GM12878 (cell line): Measurements from ENCODE around the gene NPAS3. TPM values are rescaled to one million over a fixed set of nuclear protein-coding genes. Genes with fewer than 3 reads are reported as not detected.

Source experiments
- ATAC-seq: fragments of 200-7000 bp; cut with Tn5 transposase; 3 replicates; pipeline ENCODE4 v1.9.1; 2020; ENCODE audit warnings: mild to moderate bottlenecking, moderate library complexity
- BruUV-seq: library from RNA; stranded (reverse); fragments of 400-500 nt; replicated peaks from 2 replicates; lab custom pipeline; 2021; lab: Mats Ljungman, UMichigan
- CTCF ChIA-PET: fragments of 300-600 bp; sonication (Branson Sonifier 250); formaldehyde crosslinking; extraction: SDS; loops from one replicate; lab custom pipeline; 2021; ENCODE audit warnings: inconsistent platforms; lab: Yijun Ruan, JAX
- POLR2A ChIA-PET: fragments of 350-600 bp; formaldehyde crosslinking; extraction: SDS; loops from one replicate; lab custom pipeline; 2021; ENCODE audit warnings: inconsistent platforms; lab: Charles Lee
- RAD21 ChIA-PET: fragments of 300-600 bp; sonication (Branson Sonifier 250); formaldehyde crosslinking; loops from one replicate; lab custom pipeline; 2023; ENCODE audit warnings: antibody characterized with exemption; ENCODE audit not compliant: unreplicated experiment; lab: Charles Lee
- SMC1A ChIA-PET: fragments of 300-600 bp; sonication (Branson Sonifier 250); formaldehyde crosslinking; loops from one replicate; lab custom pipeline; 2023; ENCODE audit not compliant: unreplicated experiment, uncharacterized antibody; lab: Charles Lee
- DNase-seq: peaks from one replicate; pipeline ENCODE4 v3.0.0-alpha.2; 2011; ENCODE audit warnings: low read depth, low spot score
- FAIRE-seq: peaks from 3 replicates; lab custom pipeline; 2011; peaks lifted over from hg19 to GRCh38; lab: Jason Lieb, UNC
- H2AFZ ChIP-seq: 2 replicates; pipeline ENCODE4 v1.6.0; 2011; ENCODE audit warnings: low read depth, low read length, control low read depth; ENCODE audit not compliant: control insufficient read depth
- H3K27ac ChIP-seq: 2 replicates; pipeline ENCODE4 v1.5.1; 2011; ENCODE audit warnings: control low read depth; ENCODE audit not compliant: control insufficient read depth, insufficient read depth
- H3K27me3 ChIP-seq, 2 experiments: replicated peaks in 1 of 2; 2 replicates each; pipeline versions ENCODE4 v1.6.0 to v1.6.1; 2011; ENCODE audit warnings: low read length in 1 of 2; ENCODE audit not compliant: control insufficient read depth in 2 of 2, insufficient read depth in 2 of 2
- H3K36me3 ChIP-seq, 2 experiments: 2 replicates each; pipeline ENCODE4 v1.5.1; 2011; ENCODE audit warnings: low read length in 1 of 2; ENCODE audit not compliant: control insufficient read depth in 2 of 2, insufficient read depth in 2 of 2
- H3K4me1 ChIP-seq: 2 replicates; pipeline ENCODE4 v1.6.1; 2011; ENCODE audit warnings: mild to moderate bottlenecking, low read length, moderate library complexity, mixed read lengths; ENCODE audit not compliant: control insufficient read depth, insufficient read depth
- H3K4me2 ChIP-seq: 2 replicates; pipeline ENCODE4 v1.6.0; 2011; ENCODE audit warnings: control low read depth; ENCODE audit not compliant: control insufficient read depth, insufficient read depth
- H3K4me3 ChIP-seq: fragments of 200-600 bp; sonication (generic); 2 replicates; pipeline ENCODE4 v1.5.1; 2016
- H3K79me2 ChIP-seq: 2 replicates; pipeline ENCODE4 v1.6.0; 2011; ENCODE audit warnings: low read length; ENCODE audit not compliant: control insufficient read depth, insufficient read depth
- H3K9ac ChIP-seq: 2 replicates; pipeline ENCODE4 v1.8.0; 2011; ENCODE audit warnings: low read length, control low read depth, mixed read lengths; ENCODE audit not compliant: control insufficient read depth, insufficient read depth
- H3K9me3 ChIP-seq: replicated peaks from 3 replicates; pipeline ENCODE4 v1.5.1; 2011; ENCODE audit warnings: mild to moderate bottlenecking, low read length; ENCODE audit not compliant: control insufficient read depth, insufficient read depth
- H4K20me1 ChIP-seq: 2 replicates; pipeline ENCODE4 v1.6.0; 2011; ENCODE audit not compliant: control insufficient read depth, insufficient read depth
- ESRRA ChIP-seq: IDR thresholded peaks from 2 replicates; pipeline ENCODE4 v1.6.1; 2012; ENCODE audit warnings: mild to moderate bottlenecking, low read length, improper control_type of control experiment
- FOS ChIP-seq: IDR thresholded peaks from 3 replicates; pipeline ENCODE4 v1.6.1; 2011; ENCODE audit warnings: borderline replicate concordance; ENCODE audit not compliant: insufficient read length; ENCODE audit errors: extremely low read depth
- FOXM1 ChIP-seq: IDR thresholded peaks from 2 replicates; pipeline ENCODE4 v1.6.1; 2012; ENCODE audit warnings: low read depth, mild to moderate bottlenecking, inconsistent platforms, low read length, moderate library complexity
- RAD51 ChIP-seq: fragments of 450-650 bp; IDR thresholded peaks from 2 replicates; pipeline ENCODE4 v1.6.1; 2016; ENCODE audit warnings: moderate library complexity, mild to moderate bottlenecking, inconsistent platforms
- SREBF2 ChIP-seq: IDR thresholded peaks from 2 replicates; pipeline ENCODE4 v1.6.1; 2012; ENCODE audit warnings: mild to moderate bottlenecking, low read length
- TAF1 ChIP-seq: IDR thresholded peaks from 2 replicates; pipeline ENCODE4 v1.6.1; 2011; ENCODE audit warnings: mild to moderate bottlenecking, low read depth, low read length, borderline replicate concordance
- ZBED1 ChIP-seq: IDR thresholded peaks from 2 replicates; pipeline ENCODE4 v1.6.1; 2016; ENCODE audit warnings: borderline replicate concordance
- ZBTB4 ChIP-seq: fragments of 450-650 bp; formaldehyde crosslinking; IDR thresholded peaks from 2 replicates; pipeline ENCODE4 v1.4.0; 2022; ENCODE audit warnings: mild to moderate bottlenecking, moderate library complexity
- ZNF217 ChIP-seq: fragments of 450-650 bp; IDR thresholded peaks from 2 replicates; pipeline ENCODE4 v1.6.1; 2017; ENCODE audit warnings: antibody characterized with exemption, mild to moderate bottlenecking
- ZSCAN29 ChIP-seq: fragments of 450-650 bp; IDR thresholded peaks from 2 replicates; pipeline ENCODE4 v1.6.1; 2017; ENCODE audit warnings: mild to moderate bottlenecking, moderate library complexity
- ZZZ3 ChIP-seq: IDR thresholded peaks from 2 replicates; pipeline ENCODE4 v1.6.1; 2011; ENCODE audit warnings: low read depth; ENCODE audit not compliant: control insufficient read depth, insufficient read length
- WGBS: methylation state at CpG from one replicate; pipeline ENCODE4 v1.1.6; 2016; ENCODE audit warnings: low lambda C conversion rate; ENCODE audit not compliant: insufficient replicate concordance, insufficient coverage; ENCODE audit errors: missing lambda C conversion rate; 5-methylcytosine and 5-hydroxymethylcytosine counted together
- in situ Hi-C: fragments of 300-500 bp; cut with MboI; formaldehyde crosslinking; loops from 9 replicates; pipeline ENCODE4 v1.14.3; 2018; ENCODE audit warnings: mixed read lengths
- intact Hi-C: fragments of 100-400 bp; cut with micrococcal nuclease; formaldehyde crosslinking; loops from one replicate; pipeline ENCODE4 v1.14.2; 2022; ENCODE audit not compliant: unreplicated experiment
- polyA plus RNA-seq, 11 experiments: library from polyadenylated mRNA; depleted of rRNA in 4 of 11; unstranded in 6 of 11; stranded (reverse) in 5 of 11; fragments of >200 nt; fragmentation: Nextera tagmentation in 4 of 11; fragmentation: Illumina TruSeq in 1 of 11; extraction: Ambion mirVana in 4 of 11; extraction: Trizol in 1 of 11; gene quantifications; 1 replicate in 1 of 11; 2 replicates in 10 of 11; pipeline versions ENCODE4 v1.2.1 to v1.2.3, GENCODE V29; 2011 to 2016; ENCODE audit warnings: inconsistent platforms in 2 of 11, missing spikeins in 2 of 11, low read depth in 1 of 11
- total RNA-seq, 4 experiments: library from RNA; depleted of rRNA in 3 of 4; stranded (reverse); fragments of >200 nt in 3 of 4; fragmentation: Illumina TruSeq in 1 of 4; extraction: Trizol in 1 of 4; gene quantifications; 2 replicates each; pipeline versions ENCODE4 v1.2.1 to v1.2.3, GENCODE V29; 2013 to 2021

Gene NPAS3
- total and polyA plus RNA-seq, 10 of the 15 experiments (the other 5 are each of a cell fraction or from before 2014, with no cell fraction given): under 0.01 to 2.7 (median 0.03) TPM; not detected in 6

- no peak overlapping the region for H3K4me3 ChIP-seq
- no peak overlapping the region for H3K4me2 ChIP-seq
- RAD21 ChIA-PET: no interaction called here
- H3K4me1 ChIP-seq: no peaks in the 10 kb centered on the region
- FAIRE-seq: no peak
- CTCF ChIA-PET: no interaction called here
- TF ChIP-seq FOS (no peak), FOXM1 (no peak), ZSCAN29 (no peak), ZBTB4 (CRISPR knock-in tag) (no peak), TAF1 (no peak), ESRRA (no peak), ZBED1 (no peak), ZZZ3 (no peak), ZNF217 (no peak), RAD51 (no peak), SREBF2 (no peak)
- SMC1A ChIA-PET: interaction anchor here (1.1 kb wide), 1 partner anchor 31 kb away, joined by 3 read pairs; no protein-coding TSS in a partner anchor
- no peaks in the 10 kb centered on the region for H4K20me1 ChIP-seq
- WGBS: 54% methylated on average over 11 of the region's 11 CpGs
- no TSS peak for BruUV-seq
- H3K27ac ChIP-seq: no peak overlapping the region
- no peak overlapping the region for H2AFZ ChIP-seq
- DNase-seq: no peak
- ATAC-seq: no peak
- POLR2A ChIA-PET: no interaction called here
- no peak overlapping the region for H3K9ac ChIP-seq
- H3K79me2 ChIP-seq: no peaks in the 10 kb centered on the region
- in situ Hi-C loops (no loop called here), intact Hi-C loops (no loop called here)
- H3K36me3 ChIP-seq: no peaks in the 10 kb centered on the region
- no peaks in the 10 kb centered on the region for H3K9me3 ChIP-seq
- H3K27me3 ChIP-seq: 0 out of 4 replicates have a peak, but pooled peaks cover 0 to 3% of the 10 kb centered on the region in 2 experiments
These were observed 772.5 kb downstream of the NPAS3 start for GRCh38 chr14:33711194-33711593.
